ENCODE data around the gene PRKRA. TPM values are rescaled to one million over a fixed set of nuclear protein-coding genes. Genes with fewer than 3 reads are reported as not detected.

Gene PRKRA
- total RNA-seq, 2 donors from 2014 or later: 21.5 to 35.9 TPM

DNA sequence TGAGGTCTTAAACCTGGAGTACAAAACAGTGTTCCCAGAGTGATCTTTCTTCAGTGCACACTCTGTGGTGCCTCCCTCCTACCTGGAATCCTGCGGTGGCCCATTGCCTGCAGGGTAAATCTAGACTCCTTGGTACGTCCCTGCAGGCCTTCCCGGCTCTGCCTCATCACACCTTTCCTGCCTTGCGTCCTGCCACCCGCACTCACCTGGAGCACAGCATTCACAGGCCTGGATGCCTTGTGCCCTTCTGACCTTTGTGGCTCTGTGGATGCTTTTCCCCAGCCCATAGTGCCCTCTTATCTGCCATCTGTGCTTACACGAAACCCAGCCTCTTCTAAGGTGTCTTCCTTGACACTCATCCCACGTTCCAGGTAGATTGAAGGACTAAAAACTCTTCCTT is 62.7 kb downstream of the PRKRA start:
- H3K4me1 ChIP-seq: no peaks in the 10 kb centered on the region
- no peak for ATAC-seq

DNA sequence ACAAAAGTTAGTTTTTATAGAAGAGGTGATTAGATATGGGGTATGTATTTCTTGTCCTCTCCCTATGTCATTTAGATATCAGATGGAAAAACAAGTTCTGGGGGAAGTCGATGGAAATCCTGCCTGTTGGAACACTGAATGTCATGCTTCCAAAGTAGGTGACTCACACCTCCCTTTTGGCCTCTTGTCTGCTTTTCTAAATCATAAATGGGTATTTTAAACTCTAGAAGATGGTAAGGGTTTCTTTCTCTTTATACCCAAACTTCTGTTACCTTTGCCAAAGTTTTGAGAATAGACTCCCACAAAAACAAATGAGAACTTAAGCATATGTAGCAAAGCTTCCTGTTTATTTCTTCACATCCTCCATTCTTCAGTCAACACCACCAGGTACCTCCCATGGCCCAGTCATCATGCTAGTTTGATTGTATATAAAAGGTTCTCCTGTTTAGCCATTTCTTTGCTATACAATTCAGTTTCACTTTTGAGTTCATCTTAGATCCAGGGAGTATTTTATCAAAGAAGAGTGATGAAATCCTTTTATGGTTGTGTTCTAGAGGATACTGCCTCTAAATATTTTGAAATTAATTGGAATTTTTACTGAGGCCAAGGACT is 63.9 kb downstream of the PRKRA start:
- Histone ChIP-seq H3K27ac (no peak overlapping the region), H3K9me3 (no peaks in the 10 kb centered on the region), H3K36me3 (replicated peaks in 1 of 2; ENCODE audit: insufficient read depth in 1 of 2, low read depth in 2 of 2) (no peaks in the 10 kb centered on the region), H3K4me1 (no peaks in the 10 kb centered on the region), H3K27me3 (no peaks in the 10 kb centered on the region), H3K4me3 (no peak overlapping the region)
- WGBS, 2 donors: 30 to 32% methylated on average over 1 of the region's 1 CpG
- DNase-seq (no peak), ATAC-seq (no peak)
- intact Hi-C loops (cut with DNase I): no loop called here
- no peak for TF ChIP-seq POLR2A (IDR thresholded peaks at IDR 0.05)
- TF ChIP-seq, protein P1, sequence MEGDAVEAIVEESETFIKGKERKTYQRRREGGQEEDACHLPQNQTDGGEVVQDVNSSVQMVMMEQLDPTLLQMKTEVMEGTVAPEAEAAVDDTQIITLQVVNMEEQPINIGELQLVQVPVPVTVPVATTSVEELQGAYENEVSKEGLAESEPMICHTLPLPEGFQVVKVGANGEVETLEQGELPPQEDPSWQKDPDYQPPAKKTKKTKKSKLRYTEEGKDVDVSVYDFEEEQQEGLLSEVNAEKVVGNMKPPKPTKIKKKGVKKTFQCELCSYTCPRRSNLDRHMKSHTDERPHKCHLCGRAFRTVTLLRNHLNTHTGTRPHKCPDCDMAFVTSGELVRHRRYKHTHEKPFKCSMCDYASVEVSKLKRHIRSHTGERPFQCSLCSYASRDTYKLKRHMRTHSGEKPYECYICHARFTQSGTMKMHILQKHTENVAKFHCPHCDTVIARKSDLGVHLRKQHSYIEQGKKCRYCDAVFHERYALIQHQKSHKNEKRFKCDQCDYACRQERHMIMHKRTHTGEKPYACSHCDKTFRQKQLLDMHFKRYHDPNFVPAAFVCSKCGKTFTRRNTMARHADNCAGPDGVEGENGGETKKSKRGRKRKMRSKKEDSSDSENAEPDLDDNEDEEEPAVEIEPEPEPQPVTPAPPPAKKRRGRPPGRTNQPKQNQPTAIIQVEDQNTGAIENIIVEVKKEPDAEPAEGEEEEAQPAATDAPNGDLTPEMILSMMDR (IDR thresholded peaks at IDR 0.05): no peak

More for the DNA sequence above, 62.7 kb downstream of the PRKRA start:
- Histone ChIP-seq H3K4me3 (no peak overlapping the region), H3K27ac (no peak overlapping the region), H3K27me3 (no peaks in the 10 kb centered on the region), H3K9me3 (no peaks in the 10 kb centered on the region), H3K36me3 (replicated peaks in 1 of 2; ENCODE audit: insufficient read depth in 1 of 2, low read depth in 2 of 2) (no peaks in the 10 kb centered on the region)
- TF ChIP-seq, protein P1 (IDR thresholded peaks at IDR 0.05): no peak
- no peak for DNase-seq
- intact Hi-C loops (cut with DNase I): no loop called here
- 89 to 91% methylated on average over 7 of the region's 7 CpGs for WGBS, 2 donors

DNA sequence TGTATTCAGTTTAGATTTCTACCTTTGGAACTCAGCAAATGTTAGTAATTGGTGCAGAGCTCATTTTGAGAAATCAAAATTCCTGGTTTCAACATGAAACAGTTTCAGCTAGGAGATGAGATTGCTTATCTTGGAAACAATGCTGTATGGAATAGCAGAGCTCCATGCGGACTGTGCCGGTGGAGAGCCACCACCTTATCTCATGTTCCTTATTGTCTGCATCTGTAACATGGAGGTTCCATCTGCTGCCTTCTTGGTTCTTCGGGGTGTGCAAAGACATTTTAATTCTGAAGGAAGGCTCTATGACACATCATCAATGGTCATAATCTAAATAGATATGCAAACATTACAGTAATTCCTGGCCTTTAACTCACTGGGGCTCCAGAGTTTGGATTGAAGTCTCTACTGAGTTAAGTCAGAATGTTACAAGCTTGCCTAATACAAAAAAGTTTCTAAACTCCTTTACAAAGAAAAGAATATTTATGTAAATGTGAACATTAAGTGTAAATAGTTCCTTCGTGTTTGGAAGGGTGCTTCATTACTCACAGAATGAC is 65.3 kb downstream of the PRKRA start:
- intact Hi-C loops (cut with DNase I): no loop called here
- 72 to 77% methylated on average over 4 of the region's 4 CpGs for WGBS, 2 donors
- Histone ChIP-seq H3K4me1 (no peaks in the 10 kb centered on the region), H3K4me3 (no peak overlapping the region), H3K36me3 (replicated peaks in 1 of 2; ENCODE audit: insufficient read depth in 1 of 2, low read depth in 2 of 2) (no peaks in the 10 kb centered on the region), H3K27me3 (no peaks in the 10 kb centered on the region), H3K27ac (no peak overlapping the region), H3K9me3 (no peaks in the 10 kb centered on the region)
- ATAC-seq (no peak), DNase-seq (no peak)
- TF ChIP-seq POLR2A (IDR thresholded peaks at IDR 0.05): no peak
- TF ChIP-seq, protein P1 (IDR thresholded peaks at IDR 0.05): no peak

DNA sequence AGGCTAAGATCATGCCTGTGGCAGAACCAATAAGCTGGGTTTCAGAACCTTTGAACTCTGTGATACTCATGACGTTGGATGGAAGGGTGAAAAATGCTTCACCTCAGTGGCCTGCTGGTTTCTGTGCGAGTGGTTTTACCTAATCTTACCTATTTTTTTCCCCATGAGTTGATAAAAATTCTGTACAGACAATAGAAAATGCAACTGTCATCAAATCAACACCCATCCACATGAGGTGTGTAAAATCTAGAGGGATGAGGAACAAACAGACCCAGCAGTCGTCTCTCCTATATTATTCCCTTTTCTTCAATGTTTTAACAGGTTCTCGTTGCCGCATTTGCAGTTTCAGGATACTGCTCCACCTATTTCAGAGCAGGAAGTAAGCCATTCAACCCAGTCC is 67.3 kb downstream of the PRKRA start:
- Histone ChIP-seq H3K4me1 (no peaks in the 10 kb centered on the region), H3K4me3 (no peak overlapping the region), H3K36me3 (replicated peaks in 1 of 2; ENCODE audit: insufficient read depth in 1 of 2, low read depth in 2 of 2) (no peaks in the 10 kb centered on the region), H3K27ac (no peak overlapping the region), H3K9me3 (no peaks in the 10 kb centered on the region), H3K27me3 (no peaks in the 10 kb centered on the region)
- no peak for ATAC-seq
- no peak for TF ChIP-seq POLR2A (IDR thresholded peaks at IDR 0.05)
- TF ChIP-seq, protein P1 (IDR thresholded peaks at IDR 0.05): no peak
- intact Hi-C loops (cut with DNase I): no loop called here
- DNase-seq: no peak
- 80 to 84% methylated on average over 5 of the region's 5 CpGs for WGBS, 2 donors

Other genes with a start within 250 kb of the PRKRA start
- gene PJVK, start 203 bp upstream of the PRKRA start, total RNA-seq: 1 to 10 TPM in 1 of 2 donors, not detected in 1; 4.2 TPM
- 1 to 10 TPM; 2.9 to 4.6 TPM for gene FKBP7, start 27.4 kb upstream of the PRKRA start, total RNA-seq
- 1 to 10 TPM; 5.3 to 6.5 TPM for gene PLEKHA3, start 29.3 kb upstream of the PRKRA start, total RNA-seq

All from body of pancreas (tissue), 4 donors.